NCI-H345 (cell line): ENCODE data around the gene PTH1R.
"Not testable (repeated sequence)": the region's sequence is repeated elsewhere in the genome, so short reads cannot be mapped to it uniquely, and the experiment has no call there.

Source experiments
- DNase-seq: peaks from one replicate; lab custom pipeline; 2025; lab: John Stamatoyannopoulos, UW

The PTH1R gene

DNA sequence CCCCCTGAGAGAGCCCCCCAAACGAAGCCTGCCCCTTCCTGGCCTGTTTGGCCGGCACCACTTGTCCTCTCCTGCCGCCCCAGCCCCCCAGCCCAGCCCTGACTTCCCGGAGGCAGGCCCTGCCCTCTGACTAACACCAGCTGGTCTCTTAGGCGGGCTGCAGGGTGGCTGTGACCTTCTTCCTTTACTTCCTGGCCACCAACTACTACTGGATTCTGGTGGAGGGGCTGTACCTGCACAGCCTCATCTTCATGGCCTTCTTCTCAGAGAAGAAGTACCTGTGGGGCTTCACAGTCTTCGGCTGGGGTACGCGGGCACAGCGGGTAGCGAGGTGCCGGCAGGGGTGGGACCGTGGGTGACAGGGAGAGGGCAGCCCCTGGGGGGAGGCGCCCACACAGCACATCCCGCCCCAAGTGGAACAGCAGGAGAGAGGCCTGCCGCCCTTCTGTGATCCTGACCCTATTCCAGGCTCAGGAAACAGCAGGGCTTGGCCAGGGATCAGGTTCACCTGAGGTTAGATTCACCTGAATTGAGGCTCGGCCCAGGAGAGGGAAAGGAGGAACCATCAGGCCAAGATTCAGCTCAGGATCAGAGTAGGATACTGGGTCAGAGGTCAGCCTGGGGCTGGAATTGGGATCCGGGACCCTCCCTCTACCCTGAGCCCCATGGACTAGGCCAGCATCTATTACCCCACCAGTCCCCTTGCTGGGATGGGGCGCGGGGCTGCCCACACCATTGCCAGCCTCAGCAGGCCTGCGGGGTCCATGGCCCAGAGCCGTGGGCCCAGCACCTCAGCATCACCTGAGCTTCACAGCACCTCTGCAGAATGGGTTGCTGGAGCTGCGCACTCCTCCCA lies 21.9 kb downstream of the PTH1R start:
- no peak for DNase-seq

DNA sequence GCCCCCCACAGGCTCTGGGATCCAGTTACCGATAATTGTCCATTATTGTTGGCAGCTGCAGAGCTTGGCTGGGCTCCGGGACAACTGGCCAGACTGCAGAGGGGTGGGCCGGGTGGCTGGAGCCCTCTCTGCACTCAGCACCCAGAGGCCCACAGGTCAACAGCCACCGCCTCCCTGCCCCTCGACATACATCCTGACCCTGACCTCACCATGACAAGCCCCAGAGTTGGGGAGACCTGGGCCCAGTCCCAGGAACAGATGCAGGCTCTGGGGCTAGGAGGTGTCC lies 22.4 kb downstream of the PTH1R start:
- no peak for DNase-seq

DNA sequence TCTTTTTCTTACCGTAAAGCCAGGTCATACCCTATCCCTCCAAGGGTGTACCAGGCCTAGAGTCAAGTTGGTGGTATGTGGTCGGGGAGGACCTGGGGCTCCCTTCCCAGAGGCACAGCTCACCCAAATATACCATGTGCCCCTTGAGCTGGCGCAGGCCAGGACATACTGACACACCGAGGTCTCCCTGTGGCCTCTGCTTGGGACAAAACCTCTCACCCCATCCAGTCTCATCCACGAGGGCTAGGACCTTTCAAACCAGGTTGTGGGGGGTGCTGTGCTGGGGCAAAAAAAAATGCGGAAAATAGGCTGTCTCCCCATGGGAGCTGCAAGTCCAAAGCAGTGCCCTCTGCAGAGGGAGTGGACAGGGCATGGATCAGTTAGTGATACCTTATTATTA lies 22.8 kb downstream of the PTH1R start:
- DNase-seq = no peak

DNA sequence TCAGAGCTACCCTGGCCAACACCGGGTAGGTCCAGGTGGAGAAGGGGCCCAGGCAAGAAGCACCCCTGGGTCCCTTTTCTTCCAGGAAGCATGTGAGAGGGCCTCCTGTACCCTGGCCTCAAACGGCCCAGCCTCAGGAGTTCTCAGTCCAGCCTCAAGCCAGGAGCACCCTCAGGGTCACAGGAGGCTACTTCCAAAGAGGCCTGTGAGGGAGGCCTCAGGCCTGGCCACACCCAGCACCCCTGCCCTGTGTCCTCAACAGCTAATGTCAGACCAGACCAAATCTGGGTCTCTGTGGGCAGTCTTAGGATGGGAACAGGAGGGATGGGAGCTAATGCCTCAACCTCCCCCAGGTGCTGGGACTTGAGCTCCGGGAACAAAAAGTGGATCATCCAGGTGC lies 23.5 kb downstream of the PTH1R start:
- DNase-seq = no peak

DNA sequence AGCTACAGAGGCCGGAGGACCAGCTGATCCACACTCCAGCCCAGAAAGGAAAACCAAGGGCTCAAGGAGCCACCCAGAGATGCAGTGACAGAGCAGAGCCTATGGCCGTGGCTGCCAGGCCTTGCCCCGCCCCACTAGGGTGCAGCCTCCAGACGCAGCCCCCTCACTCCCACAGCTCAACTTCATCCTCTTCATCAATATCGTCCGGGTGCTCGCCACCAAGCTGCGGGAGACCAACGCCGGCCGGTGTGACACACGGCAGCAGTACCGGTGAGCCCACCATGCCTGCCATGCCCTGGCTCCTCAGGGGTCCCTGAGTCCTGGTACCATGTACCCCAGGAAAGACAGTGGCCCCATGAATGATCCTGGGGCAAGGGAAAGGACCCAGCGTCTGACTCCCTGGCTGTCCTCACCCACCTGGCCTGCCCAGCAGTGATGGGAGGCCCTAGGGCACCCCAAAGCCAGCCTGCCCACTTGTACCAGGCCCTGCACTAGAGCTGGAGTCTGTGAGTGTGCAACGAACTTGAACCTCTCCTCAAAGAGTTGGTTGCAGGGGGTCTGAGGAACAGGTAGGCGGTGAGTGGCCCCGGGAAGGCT lies 24.2 kb downstream of the PTH1R start:
- no peak for DNase-seq

DNA sequence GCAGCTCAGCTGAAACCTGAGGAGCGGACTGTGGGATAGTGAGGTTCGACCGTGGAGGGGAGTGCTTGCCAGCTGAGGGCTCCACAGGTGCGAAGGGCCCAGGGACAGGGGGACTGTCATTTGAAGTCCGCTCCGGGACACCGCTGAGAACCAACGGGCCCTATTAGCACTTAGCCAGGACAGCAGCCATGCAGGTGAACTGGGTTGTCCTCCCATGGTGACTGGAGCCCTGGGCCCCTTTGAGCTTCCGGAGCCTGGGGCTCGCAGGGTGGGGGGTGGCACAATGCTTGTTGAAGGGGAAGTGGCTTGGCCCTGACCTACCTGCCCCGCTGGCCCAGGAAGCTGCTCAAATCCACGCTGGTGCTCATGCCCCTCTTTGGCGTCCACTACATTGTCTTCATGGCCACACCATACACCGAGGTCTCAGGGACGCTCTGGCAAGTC lies 24.7 kb downstream of the PTH1R start:
- DNase-seq = no peak

DNA sequence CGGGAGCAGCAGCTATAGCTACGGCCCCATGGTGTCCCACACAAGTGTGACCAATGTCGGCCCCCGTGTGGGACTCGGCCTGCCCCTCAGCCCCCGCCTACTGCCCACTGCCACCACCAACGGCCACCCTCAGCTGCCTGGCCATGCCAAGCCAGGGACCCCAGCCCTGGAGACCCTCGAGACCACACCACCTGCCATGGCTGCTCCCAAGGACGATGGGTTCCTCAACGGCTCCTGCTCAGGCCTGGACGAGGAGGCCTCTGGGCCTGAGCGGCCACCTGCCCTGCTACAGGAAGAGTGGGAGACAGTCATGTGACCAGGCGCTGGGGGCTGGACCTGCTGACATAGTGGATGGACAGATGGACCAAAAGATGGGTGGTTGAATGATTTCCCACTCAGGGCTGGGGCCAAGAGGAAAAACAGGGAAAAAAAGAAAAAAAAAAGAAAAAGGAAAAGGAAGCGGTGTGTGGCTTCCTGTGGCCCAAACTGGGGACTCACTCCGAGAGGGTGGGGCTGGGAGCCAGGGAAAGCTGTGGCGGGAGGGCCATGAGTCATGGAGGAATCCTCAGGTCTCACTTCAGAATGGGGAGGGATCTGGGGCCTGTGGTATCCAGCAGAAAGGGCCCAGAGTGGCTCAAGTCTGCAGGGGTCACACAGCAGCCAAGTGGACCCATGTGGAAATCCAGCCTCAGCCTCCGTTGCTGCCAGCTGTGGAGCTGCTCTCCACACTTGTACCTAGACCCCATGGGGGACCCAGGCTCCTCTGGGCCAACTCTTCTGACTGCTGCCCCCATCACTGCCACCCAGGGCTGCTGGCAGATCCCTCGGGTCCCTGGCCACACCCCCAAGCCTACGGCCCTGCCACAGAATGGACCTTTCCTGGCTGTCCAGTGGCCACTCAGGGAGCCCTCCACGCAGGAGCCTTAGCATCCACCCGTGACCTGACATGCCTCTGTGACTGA lies 26.1 kb downstream of the PTH1R start:
- DNase-seq = no peak

DNA sequence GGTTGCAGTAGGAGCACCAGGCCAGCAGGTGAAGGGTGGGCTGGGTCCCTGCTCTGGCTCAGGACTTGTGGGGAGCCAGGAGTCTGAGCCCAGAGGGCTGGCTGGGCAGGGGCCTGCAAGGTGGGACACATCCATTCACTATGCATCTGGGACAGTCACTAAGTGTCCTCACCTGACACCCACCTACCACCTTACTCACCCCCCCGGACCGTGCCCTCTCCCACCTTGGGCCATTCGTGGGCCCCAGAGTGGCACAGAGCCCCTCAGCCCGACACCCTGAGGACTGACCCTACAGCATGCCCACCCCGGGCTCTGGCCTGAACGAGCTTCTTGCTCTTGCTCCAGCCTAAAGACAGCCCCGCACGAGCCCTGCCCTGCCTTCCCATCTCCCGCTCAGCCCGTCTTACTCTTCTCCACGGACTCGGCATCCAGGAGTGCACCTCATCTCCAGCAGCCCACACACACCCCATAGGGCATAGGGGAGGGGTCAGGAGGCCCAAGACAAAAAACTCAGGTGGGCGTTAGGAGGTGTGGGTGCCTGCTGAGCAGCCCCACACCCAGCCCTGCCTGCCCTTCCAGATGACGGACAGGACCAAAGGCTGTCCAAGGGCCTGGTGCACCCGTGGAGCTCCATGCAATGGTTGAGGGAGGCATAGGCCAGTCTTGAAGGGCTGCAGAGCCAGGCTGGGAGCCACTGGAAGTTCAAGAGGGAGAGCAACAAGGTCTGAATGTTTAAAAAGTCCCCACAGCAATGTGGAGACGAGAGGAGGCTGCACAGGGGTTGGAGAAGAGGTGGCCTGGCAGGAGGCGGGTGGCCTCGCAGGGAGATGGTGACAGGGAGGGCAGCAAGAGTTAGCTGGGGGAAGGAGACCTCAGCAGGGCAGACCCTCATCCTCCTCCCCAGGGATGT lies 27.0 kb downstream of the PTH1R start:
- DNase-seq = no peak

DNA sequence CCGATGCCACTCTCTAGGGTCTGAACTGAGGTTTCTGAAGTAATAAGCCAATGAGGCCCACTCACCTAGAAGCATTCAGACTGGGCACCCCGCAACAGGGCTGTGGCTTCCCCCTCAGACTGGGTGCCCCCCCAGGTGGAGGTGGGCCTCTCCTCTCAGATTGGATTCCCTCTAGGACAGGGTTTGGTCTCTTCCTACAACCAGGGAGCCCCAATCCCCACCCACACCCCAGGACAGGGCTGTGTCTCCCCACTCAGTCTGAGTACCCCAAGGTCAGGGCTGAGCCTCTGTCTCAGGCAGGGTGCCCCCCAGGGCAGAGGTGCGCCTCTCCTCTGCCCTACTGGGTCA lies 27.7 kb downstream of the PTH1R start:
- no peak for DNase-seq

DNA sequence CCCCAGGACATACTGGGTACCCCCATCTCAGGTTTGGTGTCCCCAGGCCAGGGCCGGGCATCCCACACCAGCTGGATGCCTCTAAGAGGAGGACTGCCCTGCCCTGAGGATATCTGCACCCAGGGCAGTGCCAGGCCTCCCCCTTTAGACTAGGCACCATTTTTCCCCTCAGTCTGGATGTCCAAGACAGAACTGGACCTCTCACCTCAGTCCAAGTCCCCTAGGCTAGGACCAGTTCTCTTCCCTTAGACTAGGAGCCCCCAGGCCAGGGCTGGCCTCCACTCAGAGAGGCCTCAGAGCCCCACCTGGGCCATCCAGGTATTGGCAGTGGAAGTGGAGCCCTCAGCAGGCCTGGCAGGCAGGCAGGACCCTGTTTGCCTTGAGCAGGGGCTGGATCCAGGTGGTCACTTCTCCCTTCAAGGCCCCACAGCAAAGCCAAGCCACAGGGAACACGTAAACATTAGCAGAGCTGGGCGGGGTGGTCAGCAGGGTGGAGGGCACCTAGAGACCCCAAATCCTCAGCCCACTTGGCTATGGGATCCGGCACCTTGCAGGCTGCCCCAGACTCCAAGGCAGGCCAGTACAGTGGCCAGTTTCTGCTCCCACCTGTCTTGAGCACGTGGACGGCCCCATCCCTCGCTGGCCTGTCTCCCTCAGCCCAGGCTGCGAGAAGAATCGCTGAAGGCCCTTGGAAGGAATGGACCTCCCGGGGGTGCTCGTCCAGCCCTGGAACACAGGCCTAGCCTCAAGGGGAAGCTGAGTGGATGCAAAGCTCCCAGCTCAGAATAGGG lies 28.3 kb downstream of the PTH1R start:
- DNase-seq = no peak

DNA sequence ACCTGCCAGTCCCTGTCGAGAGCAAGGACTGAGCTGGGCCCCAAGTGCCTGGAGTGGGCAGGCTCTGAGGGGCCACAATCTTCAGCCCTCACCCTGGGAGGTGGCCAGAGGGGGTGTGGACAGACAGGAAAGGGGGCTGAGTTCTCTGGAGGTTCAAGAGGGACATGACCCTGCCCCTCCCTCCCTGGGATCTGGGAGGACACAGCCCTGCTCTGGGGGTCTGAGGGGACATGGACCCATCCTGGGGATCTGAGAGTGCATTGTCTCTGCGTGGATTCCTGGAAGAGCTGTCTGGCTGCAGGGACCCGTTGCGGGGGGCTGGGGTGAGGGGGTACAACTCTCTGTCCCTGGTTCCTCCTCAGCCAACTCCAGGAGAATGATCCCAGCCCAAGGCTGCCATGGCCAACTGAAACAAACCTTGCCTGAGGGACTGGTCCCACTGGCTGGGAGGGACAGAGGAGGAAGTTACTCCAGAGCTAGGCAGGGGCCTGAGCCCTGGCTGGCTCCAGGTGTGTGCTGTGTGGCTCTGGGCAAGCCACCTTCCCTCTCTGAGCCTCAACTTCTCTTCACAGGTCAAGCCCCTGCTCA lies 29.0 kb downstream of the PTH1R start:
- no peak for DNase-seq

DNA sequence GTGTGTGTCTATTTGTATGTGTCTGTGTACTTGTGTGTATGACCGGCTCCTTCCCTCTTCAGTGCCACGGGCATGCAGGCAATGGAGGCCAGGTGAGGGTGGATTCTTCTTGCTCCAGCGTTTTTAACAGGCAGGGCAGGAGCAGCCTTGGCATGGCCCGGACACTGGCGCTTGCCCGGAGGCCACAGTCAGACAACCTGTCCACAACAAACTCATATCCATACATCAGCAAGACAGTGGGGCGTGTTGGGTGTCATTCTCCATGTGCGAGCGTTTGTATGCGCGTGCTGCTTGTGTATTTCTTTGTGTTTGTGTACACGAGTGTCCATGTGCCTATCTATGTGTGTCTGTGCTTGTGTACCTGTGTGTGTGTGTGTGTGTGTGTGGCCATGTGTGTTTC lies 29.8 kb downstream of the PTH1R start:
- no peak for DNase-seq

DNA sequence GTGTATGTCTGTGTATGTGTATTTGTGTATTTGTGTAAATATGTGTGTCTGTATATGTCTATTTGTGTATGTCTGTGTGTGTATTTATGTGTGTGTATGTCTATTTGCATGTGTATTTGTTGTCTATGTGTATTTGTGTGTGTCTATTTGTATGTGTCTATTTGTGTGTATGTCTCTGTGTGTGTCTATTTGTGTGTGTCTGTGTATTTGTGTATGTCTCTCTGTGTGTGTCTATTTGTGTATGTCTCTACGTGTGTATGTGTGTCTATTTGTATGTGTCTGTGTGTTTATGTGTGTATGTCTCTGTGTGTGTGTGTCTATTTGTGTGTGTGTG lies 30.4 kb downstream of the PTH1R start:
- no peak for DNase-seq

DNA sequence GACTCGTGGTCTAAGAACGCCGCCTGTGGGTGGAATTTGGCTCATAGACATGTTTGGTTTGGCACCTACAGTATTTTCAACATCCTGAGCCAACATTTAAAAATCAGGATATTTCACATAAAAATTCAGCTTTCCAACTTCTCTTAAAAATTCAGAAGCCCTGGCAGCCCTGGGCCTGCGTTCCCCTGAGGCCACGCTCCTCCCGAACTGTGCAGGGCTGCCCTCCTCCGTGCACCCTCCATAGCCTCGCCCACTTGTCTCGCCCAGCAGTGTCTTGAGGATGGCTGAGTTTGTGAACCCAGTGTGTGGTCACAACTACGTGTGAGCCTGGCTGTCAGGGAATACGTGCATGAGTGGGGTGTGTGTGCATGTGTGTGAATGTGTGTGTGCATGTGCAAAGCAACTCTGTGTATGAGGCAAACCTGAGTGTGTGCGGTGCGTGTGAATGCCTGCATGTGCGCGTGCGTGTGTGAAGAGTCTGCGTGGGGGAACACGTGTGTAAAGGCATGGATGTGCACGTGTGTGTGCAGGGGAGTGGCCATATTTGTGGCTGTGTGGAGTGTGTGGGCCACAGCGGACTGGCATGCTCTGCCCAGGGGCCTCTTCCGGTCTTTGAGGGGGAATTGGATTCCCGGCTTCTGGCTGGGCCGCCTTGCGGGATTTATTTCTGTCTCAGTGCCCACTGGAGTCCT lies 30.9 kb downstream of the PTH1R start:
- no peak for DNase-seq

DNA sequence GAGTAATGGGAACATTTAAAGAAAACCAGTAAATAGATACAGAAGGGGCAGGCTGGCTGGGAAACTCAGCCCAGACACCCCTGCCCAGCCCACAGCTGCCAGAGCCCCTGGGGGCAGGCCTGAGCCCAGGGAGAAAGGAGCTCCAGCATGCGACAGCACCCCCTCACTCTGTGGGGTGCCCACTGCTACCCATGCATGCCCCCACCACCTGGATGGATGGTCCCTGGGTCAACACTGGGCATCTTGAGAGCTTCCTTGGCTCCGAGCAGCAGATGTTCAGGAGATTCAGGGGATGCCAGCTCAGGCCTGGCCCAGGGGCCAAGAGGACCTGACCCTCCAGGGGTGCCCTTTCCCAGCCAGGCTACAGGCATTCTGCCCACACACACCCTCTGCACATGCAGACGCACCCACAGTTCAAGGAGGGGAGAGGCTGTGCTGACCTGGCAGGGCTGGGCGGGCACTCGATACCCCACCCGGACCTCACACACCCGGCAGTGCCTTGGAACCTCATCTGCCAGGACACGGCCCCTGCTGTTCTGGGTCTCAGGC lies 31.5 kb downstream of the PTH1R start:
- DNase-seq = no peak

DNA sequence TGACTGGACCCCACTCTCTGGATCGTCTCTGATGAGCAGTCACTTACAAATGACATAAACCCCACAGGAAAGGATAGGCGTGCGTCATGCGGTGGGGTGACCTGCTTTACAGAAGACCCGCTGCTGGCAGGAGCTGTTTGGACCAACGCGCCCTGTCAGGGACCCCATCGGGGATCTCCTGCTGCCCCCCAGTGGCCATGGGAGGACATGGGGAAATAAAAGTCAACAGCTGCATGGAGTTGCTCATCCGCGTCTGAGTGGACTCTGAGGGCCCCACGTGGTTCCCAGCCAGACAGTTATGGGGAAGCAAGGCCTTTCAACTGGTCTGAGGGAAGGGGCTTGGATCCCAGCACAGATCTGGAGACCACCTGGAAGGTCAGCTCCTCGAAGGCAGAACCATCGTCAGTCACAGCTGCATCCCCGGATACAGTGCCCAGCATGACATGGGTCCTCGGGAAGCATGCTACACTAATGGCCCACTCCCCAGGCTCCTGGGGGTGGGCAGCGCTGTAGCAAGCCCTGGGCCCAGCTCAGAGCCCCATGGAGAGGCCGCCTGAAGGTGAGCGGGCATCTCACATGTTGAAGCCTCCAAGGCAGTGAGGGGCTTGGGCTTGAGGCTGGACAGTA lies 32.1 kb downstream of the PTH1R start:
- peak; percentile 70 for DNase-seq

DNA sequence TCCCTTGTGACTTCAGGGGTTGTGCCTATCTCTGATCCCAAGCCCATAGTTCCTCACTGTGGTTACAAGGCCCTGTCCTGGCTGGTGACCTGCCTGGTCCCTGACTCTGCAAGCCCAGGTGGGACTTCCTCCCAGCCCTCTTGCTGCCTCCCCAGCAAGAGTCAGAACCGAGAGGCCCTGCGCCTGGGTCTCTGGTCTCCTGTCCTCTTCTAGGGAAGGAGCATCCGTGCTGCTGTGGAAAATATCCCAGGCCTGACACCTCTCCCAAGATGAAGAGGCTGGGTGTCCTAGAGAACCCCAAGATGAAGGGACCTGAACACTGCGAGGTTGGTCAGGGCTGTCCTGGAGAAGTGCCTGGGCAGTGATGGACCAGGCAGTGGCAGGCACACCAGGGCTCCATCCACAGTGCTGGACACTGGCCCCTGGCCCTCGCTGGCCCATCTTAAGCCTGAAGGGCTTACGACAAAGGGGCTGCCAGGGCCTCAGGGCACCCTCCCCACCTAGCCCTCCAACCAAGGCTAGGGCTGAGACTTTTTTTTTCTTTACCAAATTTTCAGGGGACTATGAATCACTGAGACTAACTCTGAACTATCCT lies 32.7 kb downstream of the PTH1R start:
- no peak for DNase-seq

DNA sequence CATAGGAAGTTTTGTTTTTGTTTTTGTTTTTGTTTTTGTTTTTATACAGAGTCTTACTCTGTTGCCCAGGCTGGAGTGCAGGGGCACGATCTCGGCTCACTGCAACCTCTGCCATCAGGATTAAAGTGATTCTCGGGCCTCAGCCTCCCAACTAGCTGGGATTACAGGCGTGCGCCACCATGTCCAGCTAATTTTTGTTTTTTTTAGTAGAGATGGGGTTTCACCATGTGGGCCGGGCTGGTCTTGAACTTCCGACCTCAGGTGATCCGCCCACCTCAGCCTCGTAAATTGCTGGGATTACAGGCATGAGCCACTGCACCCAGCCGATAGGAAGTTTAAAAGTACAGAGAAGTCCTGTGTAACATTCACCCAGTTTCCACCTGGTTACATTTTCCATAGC lies 33.4 kb downstream of the PTH1R start:
- DNase-seq = not testable (repeated sequence)

DNA sequence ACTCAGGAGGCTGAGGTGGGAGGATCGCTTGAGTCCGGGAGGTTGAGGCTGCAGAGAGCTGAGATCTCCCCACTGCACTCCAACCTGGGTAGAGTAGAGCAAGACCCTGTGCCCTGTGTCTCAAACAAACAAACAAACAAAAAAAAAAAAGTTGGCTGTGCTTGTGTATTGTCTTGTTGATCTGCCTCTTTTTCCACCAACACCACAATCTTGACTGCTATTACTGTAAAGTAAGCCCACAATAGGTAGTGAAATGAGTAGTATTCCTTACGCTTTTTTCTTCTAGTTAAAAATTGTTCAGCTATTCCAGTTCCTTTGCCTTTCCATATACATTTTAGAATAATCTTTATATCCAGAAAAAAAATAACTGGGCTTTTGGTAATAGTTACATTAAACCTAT lies 35.5 kb downstream of the PTH1R start:
- no peak for DNase-seq
